ENCODE measurements around the gene STK32C.
A peak's percentile ranks its signal among the peaks of the same experiment; 100 is the strongest.
"Not testable (repeated sequence)": the region's sequence is repeated elsewhere in the genome, so short reads cannot be mapped to it uniquely, and the experiment has no call there.

The STK32C gene

DNA sequence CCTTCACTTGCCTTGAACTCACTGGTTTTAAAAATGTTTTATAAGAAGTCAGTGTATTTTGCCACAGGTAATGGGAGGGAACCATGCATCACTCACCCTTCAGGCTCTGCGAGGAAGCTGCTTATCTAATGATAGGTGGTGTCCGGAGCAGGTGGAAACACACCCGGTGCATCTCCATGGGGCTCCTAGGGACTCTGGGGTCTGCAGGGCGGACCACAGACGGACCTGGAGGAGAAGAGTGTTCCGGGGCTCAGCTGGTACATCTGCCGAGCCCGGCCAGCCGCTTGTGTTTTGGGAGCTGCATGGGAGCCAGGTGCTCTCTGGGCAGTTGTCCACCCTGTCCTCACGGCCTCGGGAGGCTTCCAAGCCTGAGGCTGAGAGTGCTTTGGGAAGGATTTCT is 31.5 kb upstream of the STK32C start:
- DNase-seq (ENCODE audit: low read depth), result no peak
- TF ChIP-seq, protein P1, sequence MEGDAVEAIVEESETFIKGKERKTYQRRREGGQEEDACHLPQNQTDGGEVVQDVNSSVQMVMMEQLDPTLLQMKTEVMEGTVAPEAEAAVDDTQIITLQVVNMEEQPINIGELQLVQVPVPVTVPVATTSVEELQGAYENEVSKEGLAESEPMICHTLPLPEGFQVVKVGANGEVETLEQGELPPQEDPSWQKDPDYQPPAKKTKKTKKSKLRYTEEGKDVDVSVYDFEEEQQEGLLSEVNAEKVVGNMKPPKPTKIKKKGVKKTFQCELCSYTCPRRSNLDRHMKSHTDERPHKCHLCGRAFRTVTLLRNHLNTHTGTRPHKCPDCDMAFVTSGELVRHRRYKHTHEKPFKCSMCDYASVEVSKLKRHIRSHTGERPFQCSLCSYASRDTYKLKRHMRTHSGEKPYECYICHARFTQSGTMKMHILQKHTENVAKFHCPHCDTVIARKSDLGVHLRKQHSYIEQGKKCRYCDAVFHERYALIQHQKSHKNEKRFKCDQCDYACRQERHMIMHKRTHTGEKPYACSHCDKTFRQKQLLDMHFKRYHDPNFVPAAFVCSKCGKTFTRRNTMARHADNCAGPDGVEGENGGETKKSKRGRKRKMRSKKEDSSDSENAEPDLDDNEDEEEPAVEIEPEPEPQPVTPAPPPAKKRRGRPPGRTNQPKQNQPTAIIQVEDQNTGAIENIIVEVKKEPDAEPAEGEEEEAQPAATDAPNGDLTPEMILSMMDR (IDR thresholded peaks at IDR 0.05; ENCODE audit: insufficient read depth, low read depth, low read length, missing control alignments), result no peak
- no peak overlapping the region for H3K4me3 ChIP-seq (ENCODE audit: low read depth, low read length)

DNA sequence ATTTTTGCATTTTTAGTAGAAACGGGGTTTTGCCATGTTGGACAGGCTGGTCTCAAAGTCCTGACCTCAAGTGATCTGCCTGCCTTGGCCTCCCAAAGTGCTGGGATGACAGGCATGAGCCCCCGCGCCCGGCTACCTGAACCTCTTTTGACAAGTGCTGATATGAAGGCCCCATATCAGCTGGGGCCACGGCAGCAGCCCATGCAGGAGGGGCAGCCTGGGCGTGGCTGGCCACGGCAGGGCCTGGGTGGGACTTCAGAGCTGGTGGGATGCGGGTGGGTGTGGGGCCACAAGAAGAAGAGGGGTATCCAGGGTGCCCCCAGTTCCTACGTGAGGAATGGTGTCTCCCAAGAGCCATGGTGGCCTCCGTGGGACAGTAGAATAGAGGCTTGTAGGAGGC is 31.1 kb upstream of the STK32C start:
- DNase-seq (ENCODE audit: low read depth), result no peak
- H3K4me3 ChIP-seq (ENCODE audit: low read depth, low read length), result no peak overlapping the region
- TF ChIP-seq, protein P1 (IDR thresholded peaks at IDR 0.05; ENCODE audit: insufficient read depth, low read depth, low read length, missing control alignments), result no peak

DNA sequence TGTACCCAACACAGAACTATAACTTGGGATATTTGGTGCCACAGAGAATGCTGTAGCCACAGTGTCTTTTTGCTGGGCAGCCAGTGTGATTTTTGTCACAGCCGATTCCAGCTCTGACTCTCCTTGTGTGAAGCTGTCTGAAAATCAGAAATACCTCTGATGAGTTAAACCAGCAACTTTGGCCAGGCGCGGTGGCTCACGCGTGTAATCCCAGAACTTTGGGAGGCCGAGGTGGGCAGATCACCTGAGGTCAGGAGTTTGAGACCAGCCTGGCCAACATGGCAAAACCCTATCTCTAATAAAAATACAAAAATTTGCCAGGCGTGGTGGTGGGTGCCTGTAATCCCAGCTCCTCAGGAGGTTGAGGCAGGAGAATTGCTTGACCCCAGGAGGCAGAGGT is 30.1 kb upstream of the STK32C start:
- not testable (repeated sequence) for DNase-seq (ENCODE audit: low read depth); H3K4me3 ChIP-seq (ENCODE audit: low read depth, low read length)

DNA sequence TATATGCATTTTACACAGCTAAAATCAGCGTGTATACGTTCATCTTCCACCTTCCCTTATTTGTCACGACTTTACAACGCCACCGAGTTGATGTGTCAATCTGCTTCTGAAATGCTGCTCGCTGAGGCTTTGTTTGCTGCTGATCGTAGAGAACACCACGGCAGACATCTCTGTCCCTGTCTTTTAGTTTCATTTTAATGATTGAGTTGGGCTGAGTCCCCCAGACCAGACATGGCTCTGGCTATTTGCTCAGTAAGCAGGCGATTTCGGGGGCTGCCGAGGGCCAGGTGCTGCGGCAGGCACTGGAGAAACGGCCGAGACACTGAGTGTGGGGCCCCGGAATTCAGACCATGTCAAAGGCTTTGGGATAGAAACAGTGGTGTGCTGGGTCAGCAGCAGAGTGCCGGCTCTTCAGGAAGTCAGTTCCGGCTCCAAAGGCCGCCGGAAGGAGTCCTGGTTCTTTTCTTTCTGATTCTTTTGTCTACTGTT is 29.2 kb upstream of the STK32C start:
- no peak overlapping the region for H3K4me3 ChIP-seq (ENCODE audit: low read depth, low read length)
- no peak for DNase-seq (ENCODE audit: low read depth)
- TF ChIP-seq, protein P1 (IDR thresholded peaks at IDR 0.05; ENCODE audit: insufficient read depth, low read depth, low read length, missing control alignments), result no peak

DNA sequence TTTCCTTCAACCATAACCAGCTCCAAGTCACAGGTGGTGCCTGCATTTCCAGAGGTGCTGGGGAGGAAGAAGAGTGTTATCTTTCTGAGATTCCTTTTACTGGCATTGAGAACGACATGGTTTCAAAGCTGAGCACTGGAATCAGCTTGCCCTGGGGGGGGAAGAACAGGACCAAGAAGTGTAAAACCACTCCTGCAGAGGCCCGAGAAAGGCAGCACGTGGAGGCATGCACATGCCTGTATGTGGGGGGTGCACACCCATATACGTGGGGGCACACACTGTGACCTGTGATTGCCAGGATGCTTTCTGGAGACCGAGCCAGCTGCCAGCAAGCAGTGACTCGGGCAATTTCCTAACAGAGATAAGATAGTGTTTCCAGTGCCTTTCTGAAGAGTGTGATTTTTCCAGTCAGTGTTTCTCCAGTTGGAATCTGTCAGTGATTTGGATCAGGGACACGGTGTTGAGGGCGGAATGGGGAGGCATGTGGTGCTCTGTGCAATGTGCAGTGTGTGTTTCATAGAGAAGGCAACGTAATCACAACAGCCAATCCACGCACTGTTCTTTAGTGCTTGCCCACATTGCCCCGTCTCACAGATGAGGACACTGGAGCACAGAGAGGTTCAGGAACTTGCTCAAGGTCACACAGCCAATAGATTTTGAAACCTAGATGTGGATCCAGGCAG is 28.5 kb upstream of the STK32C start:
- DNase-seq (ENCODE audit: low read depth), result no peak
- no peak overlapping the region for H3K4me3 ChIP-seq (ENCODE audit: low read depth, low read length)
- TF ChIP-seq, protein P1 (IDR thresholded peaks at IDR 0.05; ENCODE audit: insufficient read depth, low read depth, low read length, missing control alignments), result no peak

DNA sequence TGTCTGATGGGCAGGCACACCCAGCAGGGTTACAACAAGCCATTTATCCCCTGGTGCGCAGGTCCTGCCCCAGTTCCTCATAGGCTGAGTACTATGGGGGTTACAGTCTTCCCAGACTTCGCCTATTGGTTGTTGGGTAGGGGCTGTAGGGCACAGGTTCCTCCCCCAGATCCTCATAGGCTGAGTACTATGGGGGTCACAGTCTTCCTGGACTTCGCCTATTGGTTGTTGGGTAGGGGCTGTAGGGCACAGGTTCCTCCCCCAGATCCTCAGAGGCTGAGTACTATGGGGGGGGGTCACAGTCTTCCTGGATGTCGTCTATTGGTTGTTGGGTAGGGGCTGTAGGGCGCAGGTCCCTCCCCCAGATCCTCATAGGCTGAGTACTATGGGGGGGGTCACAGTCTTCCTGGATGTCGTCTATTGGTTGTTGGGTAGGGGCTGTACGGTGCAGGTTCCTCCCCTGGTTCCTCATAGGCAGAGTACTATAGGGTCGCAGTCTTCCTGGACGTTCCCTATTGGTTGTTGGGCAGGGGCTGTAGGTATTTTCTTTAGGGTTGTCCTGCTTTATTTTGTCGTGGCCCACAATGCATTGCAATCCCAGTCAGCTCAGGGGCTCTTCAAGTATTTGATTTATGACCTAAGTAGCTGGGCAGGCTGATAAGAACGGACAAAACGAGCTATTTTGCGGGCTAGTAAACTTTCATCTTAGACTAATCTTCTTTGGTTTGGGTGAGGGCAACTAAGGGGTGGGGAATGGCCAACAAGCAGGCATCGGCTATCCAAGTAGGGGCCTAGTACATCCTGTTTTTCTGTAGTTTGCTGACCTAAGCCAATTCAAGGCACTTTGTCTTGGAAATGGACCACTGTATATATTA is 27.7 kb upstream of the STK32C start:
- H3K4me3 ChIP-seq (ENCODE audit: low read depth, low read length), result no peak overlapping the region
- TF ChIP-seq, protein P1 (IDR thresholded peaks at IDR 0.05; ENCODE audit: insufficient read depth, low read depth, low read length, missing control alignments), result no peak
- peak; percentile 13 for DNase-seq (ENCODE audit: low read depth)

DNA sequence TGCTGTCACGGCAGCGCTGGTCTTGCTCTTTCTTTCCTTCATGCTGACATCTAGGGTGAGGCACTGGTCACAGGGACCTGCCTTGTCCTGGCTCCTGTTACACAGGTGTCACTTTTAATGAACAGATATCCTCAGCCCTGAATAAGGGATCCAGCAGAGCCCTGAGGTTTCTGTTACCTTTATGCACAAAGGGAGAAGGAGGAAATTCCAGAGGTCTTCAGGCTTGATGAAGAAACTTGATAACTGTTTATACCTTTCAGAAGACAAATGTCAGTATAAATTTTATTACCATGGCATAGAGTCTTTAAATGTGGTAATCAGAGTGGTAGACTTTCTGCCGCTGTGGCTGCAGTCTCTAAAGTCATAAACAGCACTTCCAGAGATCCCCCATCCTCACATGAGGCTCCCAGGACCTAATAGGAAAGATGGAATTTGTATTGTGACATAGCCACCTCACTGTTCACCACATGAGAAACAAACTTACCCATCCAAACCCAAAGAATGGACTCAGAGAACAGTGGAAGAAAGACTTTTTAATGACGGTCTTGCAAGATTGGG is 27.0 kb upstream of the STK32C start:
- no peak for DNase-seq (ENCODE audit: low read depth)
- no peak overlapping the region for H3K4me3 ChIP-seq (ENCODE audit: low read depth, low read length)
- TF ChIP-seq, protein P1 (IDR thresholded peaks at IDR 0.05; ENCODE audit: insufficient read depth, low read depth, low read length, missing control alignments), result no peak

Data from GM12865 (cell line).